Measurements from ENCODE around the gene PADI1.

The PADI1 gene

GRCh38 chr1:17183388-17184160, 21.4 kb upstream of the PADI1 start:
- no peak for DNase-seq

GRCh38 chr1:17184161-17184665, 20.7 kb upstream of the PADI1 start:
- no peak for DNase-seq

- no peak for DNase-seq
Measured at GRCh38 chr1:17184822-17185484, 20.0 kb upstream of the PADI1 start.

- DNase-seq, result no peak
Measured at GRCh38 chr1:17185485-17185860, 19.5 kb upstream of the PADI1 start.

GRCh38 chr1:17186216-17186909, 18.6 kb upstream of the PADI1 start:
- no peak for DNase-seq

- DNase-seq, result no peak
Measured at GRCh38 chr1:17187051-17187450, 17.9 kb upstream of the PADI1 start.

GRCh38 chr1:17188217-17188616, 16.7 kb upstream of the PADI1 start:
- no peak for DNase-seq

GRCh38 chr1:17188889-17189631, 15.9 kb upstream of the PADI1 start:
- no peak for DNase-seq

- DNase-seq, result no peak
Measured at GRCh38 chr1:17189632-17189990, 15.3 kb upstream of the PADI1 start.

GRCh38 chr1:17190010-17190995, 14.6 kb upstream of the PADI1 start:
- DNase-seq, result no peak

- DNase-seq, result no peak
Measured at GRCh38 chr1:17191990-17192242, 13.0 kb upstream of the PADI1 start.

GRCh38 chr1:17192394-17193221, 12.3 kb upstream of the PADI1 start:
- DNase-seq, result no peak

GRCh38 chr1:17193222-17194132, 11.5 kb upstream of the PADI1 start:
- DNase-seq, result no peak

GRCh38 chr1:17194133-17194475, 10.8 kb upstream of the PADI1 start:
- DNase-seq, result no peak

GRCh38 chr1:17194615-17195528, 10.1 kb upstream of the PADI1 start:
- DNase-seq, result no peak

GRCh38 chr1:17195731-17196130, 9.2 kb upstream of the PADI1 start:
- DNase-seq, result no peak

GRCh38 chr1:17196496-17197185, 8.3 kb upstream of the PADI1 start:
- no peak for DNase-seq

- DNase-seq, result no peak
Measured at GRCh38 chr1:17197696-17198095, 7.2 kb upstream of the PADI1 start.

Measured in stimulated activated CD4-positive, alpha-beta T cell treated with anti-CD3 and anti-CD28 coated beads, Interleukin-1b, Interleukin-23, amount 100 ng/mL, for 48 hours (primary cell).